GM10248 (cell line): ENCODE data around the gene SPTAN1.
"Not testable (repeated sequence)": the region's sequence is repeated elsewhere in the genome, so short reads cannot be mapped to it uniquely, and the experiment has no call there.

Experiments used
- CTCF ChIA-PET: fragments of 300-600 bp; sonication (Branson Sonifier 250); formaldehyde crosslinking; extraction: SDS; loops from one replicate; lab custom pipeline; 2021; ENCODE audit warnings: antibody characterized with exemption; lab: Yijun Ruan, JAX
- POLR2A ChIA-PET: fragments of 350-650 bp; sonication (Branson Sonifier 250); formaldehyde crosslinking; extraction: SDS; loops from one replicate; lab custom pipeline; 2020; ENCODE audit warnings: antibody characterized with exemption; lab: Yijun Ruan, JAX
- DNase-seq: peaks from one replicate; pipeline ENCODE4 v3.0.0; 2012; ENCODE audit errors: extremely low spot score
- CTCF ChIP-seq: IDR thresholded peaks from 2 replicates; pipeline ENCODE4 v1.5.1; 2012; ENCODE audit warnings: mild to moderate bottlenecking, low read depth; ENCODE audit errors: extremely low read depth, missing control alignments, control extremely low read depth

The SPTAN1 gene

DNA sequence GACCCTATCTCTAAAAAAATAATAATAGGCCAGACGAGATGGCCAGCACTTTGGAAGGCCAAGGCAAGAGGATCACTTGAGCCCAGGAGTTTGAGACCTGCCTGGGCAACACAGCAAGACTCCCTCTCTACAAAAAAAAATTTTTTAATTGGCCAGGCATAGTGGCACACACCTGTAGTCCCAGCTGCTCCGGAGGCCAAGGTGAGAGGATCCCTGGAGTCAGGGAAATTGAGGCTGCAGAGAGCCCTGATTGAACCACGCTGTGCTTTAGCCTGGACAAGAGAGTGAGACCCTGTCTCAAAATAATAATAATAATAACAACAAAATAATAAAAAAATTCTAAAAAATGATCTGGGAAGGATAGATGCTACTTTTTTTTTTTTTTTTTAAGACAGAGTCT is 105.4 kb downstream of the SPTAN1 start:
- TF ChIP-seq CTCF, result no peak
- POLR2A ChIA-PET, result interaction anchor here (0.7 kb wide), 1 partner anchor 86 kb away, joined by 3 read pairs; no protein-coding TSS in a partner anchor
- CTCF ChIA-PET, result interaction anchor here (1.2 kb wide), 2 partner anchors 20 to 160 kb away, joined by 3 to 4 read pairs; partner anchors contain the start of gene ENDOG
- no peak for DNase-seq

GRCh38 chr9:128666481-128666941 is 114.1 kb downstream of the SPTAN1 start:
- not testable (repeated sequence) for DNase-seq
- ChIA-PET CTCF (interaction anchor here (0.8 kb wide), 1 partner anchor 9 kb away, joined by 3 read pairs; no protein-coding TSS in a partner anchor), POLR2A (interaction anchor here (0.7 kb wide), 1 partner anchor 166 kb away, joined by 4 read pairs; no protein-coding TSS in a partner anchor)

- CTCF ChIA-PET, result interaction anchor here (1.1 kb wide), 1 partner anchor 17 kb away, joined by 4 read pairs; no protein-coding TSS in a partner anchor
- POLR2A ChIA-PET, result no interaction called here
- no peak for TF ChIP-seq CTCF
- DNase-seq, result no peak
Observed at GRCh38 chr9:128669786-128670185, 117.4 kb downstream of the SPTAN1 start.

GRCh38 chr9:128675382-128675781 is 123.0 kb downstream of the SPTAN1 start:
- peak; percentile 4 for DNase-seq
- no peak for TF ChIP-seq CTCF
- ChIA-PET CTCF (interaction anchor here (1.1 to 2.9 kb wide), 4 partner anchors 8 to 27 kb away, joined by 3 to 8 read pairs (median 4); partner anchors contain the start of gene PKN3), POLR2A (no interaction called here)

GRCh38 chr9:128677794-128678193 is 125.4 kb downstream of the SPTAN1 start:
- POLR2A ChIA-PET, result interaction anchor here (1.0 kb wide), 1 partner anchor 125 kb away, joined by 3 read pairs; the partner anchor contains the start of gene SPTAN1
- CTCF ChIA-PET, result interaction anchor here (1.1 to 2.9 kb wide), 2 partner anchors 20 to 24 kb away, joined by 3 to 8 read pairs; partner anchors contain the start of gene PKN3

More at GRCh38 chr9:128677794-128678193, 125.4 kb downstream of the SPTAN1 start:
- TF ChIP-seq CTCF, result no peak
- no peak for DNase-seq
